ENCODE results near the gene NXPE3. TPM values are rescaled to one million over a fixed set of nuclear protein-coding genes. Genes with fewer than 3 reads are reported as not detected.

NXPE3 gene
- total and polyA plus RNA-seq, 9 donors, result 5.6 to 16.4 (median 13.1) TPM

GRCh38 chr3:101851072-101851770 lies 72.2 kb downstream of the NXPE3 start:
- Histone ChIP-seq H3K27me3 (no peaks in the 10 kb centered on the region), H3K27ac (peak overlapping the region in 1 of 2 donors; percentile 98), H3K4me3 (peak overlapping the region; percentile 76), H3K36me3 (no peaks in the 10 kb centered on the region), H3K9me3 (no peaks in the 10 kb centered on the region), H3K4me1 (ENCODE audit: insufficient read depth) (peaks cover 4% of the 10 kb centered on the region)
- TF ChIP-seq EP300 (IDR thresholded peaks at IDR 0.05), result no peak
- TF ChIP-seq POLR2A (IDR thresholded peaks at IDR 0.05), result no peak
- TF ChIP-seq, protein P1, sequence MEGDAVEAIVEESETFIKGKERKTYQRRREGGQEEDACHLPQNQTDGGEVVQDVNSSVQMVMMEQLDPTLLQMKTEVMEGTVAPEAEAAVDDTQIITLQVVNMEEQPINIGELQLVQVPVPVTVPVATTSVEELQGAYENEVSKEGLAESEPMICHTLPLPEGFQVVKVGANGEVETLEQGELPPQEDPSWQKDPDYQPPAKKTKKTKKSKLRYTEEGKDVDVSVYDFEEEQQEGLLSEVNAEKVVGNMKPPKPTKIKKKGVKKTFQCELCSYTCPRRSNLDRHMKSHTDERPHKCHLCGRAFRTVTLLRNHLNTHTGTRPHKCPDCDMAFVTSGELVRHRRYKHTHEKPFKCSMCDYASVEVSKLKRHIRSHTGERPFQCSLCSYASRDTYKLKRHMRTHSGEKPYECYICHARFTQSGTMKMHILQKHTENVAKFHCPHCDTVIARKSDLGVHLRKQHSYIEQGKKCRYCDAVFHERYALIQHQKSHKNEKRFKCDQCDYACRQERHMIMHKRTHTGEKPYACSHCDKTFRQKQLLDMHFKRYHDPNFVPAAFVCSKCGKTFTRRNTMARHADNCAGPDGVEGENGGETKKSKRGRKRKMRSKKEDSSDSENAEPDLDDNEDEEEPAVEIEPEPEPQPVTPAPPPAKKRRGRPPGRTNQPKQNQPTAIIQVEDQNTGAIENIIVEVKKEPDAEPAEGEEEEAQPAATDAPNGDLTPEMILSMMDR (IDR thresholded peaks at IDR 0.05), result no peak
- intact Hi-C loops (cut with DNase I), result loop anchor here in 1 of 4 donors (5.0 kb wide), 1 partner anchor 44 kb away; no protein-coding TSS in a partner anchor
- no peak for DNase-seq
- WGBS, 3 donors, result 46 to 61% (median 59%) methylated on average over 5 of the region's 5 CpGs

- no peak for DNase-seq
- H3K9me3 ChIP-seq, result no peaks in the 10 kb centered on the region
- peaks cover 4% of the 10 kb centered on the region for H3K4me1 ChIP-seq (ENCODE audit: insufficient read depth)
- no peak for TF ChIP-seq POLR2A (IDR thresholded peaks at IDR 0.05)
- TF ChIP-seq, protein P1 (IDR thresholded peaks at IDR 0.05), result no peak
- H3K4me3 ChIP-seq, result peak overlapping the region; percentile 76
- H3K36me3 ChIP-seq, result no peaks in the 10 kb centered on the region
- H3K27ac ChIP-seq, result no peak overlapping the region
- intact Hi-C loops (cut with DNase I), result loop anchor here in 1 of 4 donors (5.0 kb wide), 1 partner anchor 45 kb away; no protein-coding TSS in a partner anchor
- H3K27me3 ChIP-seq, result no peaks in the 10 kb centered on the region
- WGBS, 3 donors, result 82 to 89% (median 88%) methylated on average over 6 of the region's 6 CpGs
Measured at GRCh38 chr3:101851850-101852714, 73.1 kb downstream of the NXPE3 start.

DNA sequence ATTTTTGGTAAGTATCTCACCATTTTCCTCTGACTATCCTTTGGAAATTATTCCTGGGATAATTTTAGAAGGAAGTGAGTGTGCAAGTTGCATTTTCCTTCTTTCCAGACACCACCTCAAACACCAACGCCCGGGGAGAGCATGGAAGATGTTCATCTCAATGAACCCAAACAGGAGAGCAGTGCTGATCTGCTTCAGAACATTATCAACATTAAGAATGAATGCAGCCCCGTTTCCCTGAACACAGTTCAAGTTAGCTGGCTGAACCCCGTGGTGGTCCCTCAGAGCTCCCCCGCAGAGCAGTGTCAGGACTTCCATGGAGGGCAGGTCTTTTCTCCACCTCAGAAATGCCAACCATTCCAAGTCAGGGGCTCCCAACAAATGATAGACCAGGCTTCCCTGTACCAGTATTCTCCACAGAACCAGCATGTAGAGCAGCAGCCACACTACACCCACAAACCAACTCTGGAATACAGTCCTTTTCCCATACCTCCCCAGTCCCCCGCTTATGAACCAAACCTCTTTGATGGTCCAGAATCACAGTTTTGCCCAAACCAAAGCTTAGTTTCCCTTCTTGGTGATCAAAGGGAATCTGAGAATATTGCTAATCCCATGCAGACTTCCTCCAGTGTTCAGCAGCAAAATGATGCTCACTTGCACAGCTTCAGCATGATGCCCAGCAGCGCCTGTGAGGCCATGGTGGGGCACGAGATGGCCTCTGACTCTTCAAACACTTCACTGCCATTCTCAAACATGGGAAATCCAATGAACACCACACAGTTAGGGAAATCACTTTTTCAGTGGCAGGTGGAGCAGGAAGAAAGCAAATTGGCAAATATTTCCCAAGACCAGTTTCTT lies 74.2 kb downstream of the NXPE3 start:
- H3K4me3 ChIP-seq, result no peak overlapping the region
- 94 to 96% (median 94%) methylated on average over 8 of the region's 8 CpGs for WGBS, 3 donors
- no peak for DNase-seq
- TF ChIP-seq EP300 (IDR thresholded peaks at IDR 0.05), result no peak
- TF ChIP-seq, protein P1 (IDR thresholded peaks at IDR 0.05), result no peak
- TF ChIP-seq POLR2A (IDR thresholded peaks at IDR 0.05), result no peak
- H3K27ac ChIP-seq, result no peak overlapping the region
- peaks cover 4% of the 10 kb centered on the region for H3K4me1 ChIP-seq (ENCODE audit: insufficient read depth)
- intact Hi-C loops (cut with DNase I), result loop anchor here in 1 of 4 donors (5.0 kb wide), 1 partner anchor 46 kb away; no protein-coding TSS in a partner anchor
- H3K36me3 ChIP-seq, result no peaks in the 10 kb centered on the region
- no peaks in the 10 kb centered on the region for H3K27me3 ChIP-seq
- H3K9me3 ChIP-seq, result no peaks in the 10 kb centered on the region

DNA sequence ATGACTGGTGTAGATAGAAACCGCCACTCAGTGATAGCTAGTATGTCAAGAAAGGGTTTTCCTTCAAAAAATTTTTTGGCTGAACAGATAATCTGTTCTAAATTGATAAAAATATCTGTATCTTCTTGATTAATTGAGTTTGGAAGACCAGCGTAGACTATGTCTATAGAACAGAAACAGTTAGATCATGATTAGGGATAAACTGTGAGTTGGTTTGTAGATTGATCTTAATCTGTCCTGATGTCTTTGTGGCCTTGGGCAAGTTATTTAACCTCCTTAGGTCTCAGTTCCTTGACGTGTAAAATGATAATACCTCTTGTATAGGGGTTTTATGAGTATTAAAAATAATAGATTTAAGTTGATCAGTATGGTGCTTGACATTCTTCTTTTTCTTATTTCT lies 75.0 kb downstream of the NXPE3 start:
- no peak overlapping the region for H3K27ac ChIP-seq
- TF ChIP-seq POLR2A (IDR thresholded peaks at IDR 0.05) (no peak), EP300 (IDR thresholded peaks at IDR 0.05) (no peak)
- TF ChIP-seq, protein P1 (IDR thresholded peaks at IDR 0.05), result no peak
- no peak overlapping the region for H3K4me3 ChIP-seq
- intact Hi-C loops (cut with DNase I), result loop anchor here in 1 of 4 donors (5.0 kb wide), 1 partner anchor 47 kb away; no protein-coding TSS in a partner anchor
- no peaks in the 10 kb centered on the region for H3K27me3 ChIP-seq
- H3K36me3 ChIP-seq, result no peaks in the 10 kb centered on the region
- WGBS, 3 donors, result 91 to 98% (median 97%) methylated on average over 3 of the region's 3 CpGs
- peaks cover 4% of the 10 kb centered on the region for H3K4me1 ChIP-seq (ENCODE audit: insufficient read depth)
- no peak for DNase-seq
- H3K9me3 ChIP-seq, result no peaks in the 10 kb centered on the region
